IPS-18a (cell line): ENCODE measurements around the gene PDCD1.
A peak's percentile ranks its signal among the peaks of the same experiment; 100 is the strongest.
"Not testable (repeated sequence)": the region's sequence is repeated elsewhere in the genome, so short reads cannot be mapped to it uniquely, and the experiment has no call there.

Experiments used
- H3K27ac ChIP-seq: one replicate; pipeline ENCODE4 v1.5.1; 2013; ENCODE audit warnings: low read length
- H3K27me3 ChIP-seq: one replicate; pipeline ENCODE4 v1.6.1; 2013; ENCODE audit warnings: mild to moderate bottlenecking, low read length; ENCODE audit not compliant: control insufficient read depth, insufficient read depth
- H3K36me3 ChIP-seq: one replicate; pipeline ENCODE4 v1.6.1; 2013; ENCODE audit warnings: low read depth, low read length; ENCODE audit not compliant: control insufficient read depth
- H3K4me1 ChIP-seq: one replicate; pipeline ENCODE4 v1.6.1; 2013; ENCODE audit warnings: low read depth, low read length; ENCODE audit not compliant: control insufficient read depth
- H3K4me3 ChIP-seq: one replicate; pipeline ENCODE4 v1.5.1; 2013; ENCODE audit warnings: low read length
- H3K9ac ChIP-seq: one replicate; pipeline ENCODE4 v1.6.1; 2013; ENCODE audit warnings: mild to moderate bottlenecking, low read length, moderate library complexity
- H3K9me3 ChIP-seq: one replicate; pipeline ENCODE4 v1.6.1; 2013; ENCODE audit warnings: low read depth, low read length; ENCODE audit not compliant: control insufficient read depth

Gene PDCD1

GRCh38 chr2:241808051-241808720 is 50.5 kb downstream of the PDCD1 start:
- H3K4me1 ChIP-seq = peaks cover 14% of the 10 kb centered on the region
- no peak overlapping the region for H3K27ac ChIP-seq
- no peak overlapping the region for H3K4me3 ChIP-seq
- H3K9me3 ChIP-seq = no peaks in the 10 kb centered on the region
- no peak overlapping the region for H3K9ac ChIP-seq
- peaks cover 44% of the 10 kb centered on the region for H3K27me3 ChIP-seq
- H3K36me3 ChIP-seq = no peaks in the 10 kb centered on the region

- Histone ChIP-seq H3K4me1 (peaks cover 14% of the 10 kb centered on the region), H3K27me3 (peaks cover 52% of the 10 kb centered on the region)
- H3K4me3 ChIP-seq, H3K27ac ChIP-seq, H3K9me3 ChIP-seq, H3K36me3 ChIP-seq, H3K9ac ChIP-seq: not testable (repeated sequence)
Measured at GRCh38 chr2:241806217-241806616, 52.5 kb downstream of the PDCD1 start.

GRCh38 chr2:241804326-241805229 is 54.1 kb downstream of the PDCD1 start:
- H3K27me3 ChIP-seq = peaks cover 43% of the 10 kb centered on the region
- H3K27ac ChIP-seq = no peak overlapping the region
- no peak overlapping the region for H3K9ac ChIP-seq
- H3K9me3 ChIP-seq = no peaks in the 10 kb centered on the region
- H3K4me3 ChIP-seq = peak overlapping the region; percentile 50
- H3K36me3 ChIP-seq = no peaks in the 10 kb centered on the region
- H3K4me1 ChIP-seq = peaks cover 14% of the 10 kb centered on the region

- H3K27ac ChIP-seq = no peak overlapping the region
- peak overlapping the region; percentile 50 for H3K4me3 ChIP-seq
- no peak overlapping the region for H3K9ac ChIP-seq
- peaks cover 14% of the 10 kb centered on the region for H3K4me1 ChIP-seq
- H3K36me3 ChIP-seq = no peaks in the 10 kb centered on the region
- H3K27me3 ChIP-seq = peaks cover 34% of the 10 kb centered on the region
- no peaks in the 10 kb centered on the region for H3K9me3 ChIP-seq
Measured at GRCh38 chr2:241803387-241804325, 55.0 kb downstream of the PDCD1 start.

GRCh38 chr2:241802421-241803318 is 56.0 kb downstream of the PDCD1 start:
- Histone ChIP-seq H3K9ac (no peak overlapping the region), H3K4me3 (no peak overlapping the region), H3K27me3 (peaks cover 27% of the 10 kb centered on the region), H3K9me3 (no peaks in the 10 kb centered on the region), H3K36me3 (no peaks in the 10 kb centered on the region), H3K27ac (no peak overlapping the region), H3K4me1 (peaks cover 8% of the 10 kb centered on the region)

GRCh38 chr2:241801611-241802420 is 56.9 kb downstream of the PDCD1 start:
- Histone ChIP-seq H3K36me3 (no peaks in the 10 kb centered on the region), H3K4me3 (no peak overlapping the region), H3K27ac (no peak overlapping the region), H3K9ac (no peak overlapping the region), H3K27me3 (peaks cover 27% of the 10 kb centered on the region), H3K4me1 (peaks cover 8% of the 10 kb centered on the region), H3K9me3 (no peaks in the 10 kb centered on the region)

- H3K36me3 ChIP-seq, H3K4me1 ChIP-seq, H3K9ac ChIP-seq, H3K9me3 ChIP-seq, H3K4me3 ChIP-seq, H3K27ac ChIP-seq: not testable (repeated sequence)
- H3K27me3 ChIP-seq = peaks cover 27% of the 10 kb centered on the region
Measured at GRCh38 chr2:241800198-241800903, 58.3 kb downstream of the PDCD1 start.
